ENCODE measurements around the gene DMRT2.

- TF ChIP-seq, protein P1, sequence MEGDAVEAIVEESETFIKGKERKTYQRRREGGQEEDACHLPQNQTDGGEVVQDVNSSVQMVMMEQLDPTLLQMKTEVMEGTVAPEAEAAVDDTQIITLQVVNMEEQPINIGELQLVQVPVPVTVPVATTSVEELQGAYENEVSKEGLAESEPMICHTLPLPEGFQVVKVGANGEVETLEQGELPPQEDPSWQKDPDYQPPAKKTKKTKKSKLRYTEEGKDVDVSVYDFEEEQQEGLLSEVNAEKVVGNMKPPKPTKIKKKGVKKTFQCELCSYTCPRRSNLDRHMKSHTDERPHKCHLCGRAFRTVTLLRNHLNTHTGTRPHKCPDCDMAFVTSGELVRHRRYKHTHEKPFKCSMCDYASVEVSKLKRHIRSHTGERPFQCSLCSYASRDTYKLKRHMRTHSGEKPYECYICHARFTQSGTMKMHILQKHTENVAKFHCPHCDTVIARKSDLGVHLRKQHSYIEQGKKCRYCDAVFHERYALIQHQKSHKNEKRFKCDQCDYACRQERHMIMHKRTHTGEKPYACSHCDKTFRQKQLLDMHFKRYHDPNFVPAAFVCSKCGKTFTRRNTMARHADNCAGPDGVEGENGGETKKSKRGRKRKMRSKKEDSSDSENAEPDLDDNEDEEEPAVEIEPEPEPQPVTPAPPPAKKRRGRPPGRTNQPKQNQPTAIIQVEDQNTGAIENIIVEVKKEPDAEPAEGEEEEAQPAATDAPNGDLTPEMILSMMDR (IDR thresholded peaks at IDR 0.05; ENCODE audit: low read depth, low read length, missing input control): no peak
- TF ChIP-seq, protein P2, sequence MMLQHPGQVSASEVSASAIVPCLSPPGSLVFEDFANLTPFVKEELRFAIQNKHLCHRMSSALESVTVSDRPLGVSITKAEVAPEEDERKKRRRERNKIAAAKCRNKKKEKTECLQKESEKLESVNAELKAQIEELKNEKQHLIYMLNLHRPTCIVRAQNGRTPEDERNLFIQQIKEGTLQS (IDR thresholded peaks at IDR 0.05): no peak
- TF ChIP-seq GABPA (IDR thresholded peaks at IDR 0.05 in 1 of 2, conservative IDR thresholded peaks at IDR 0.05 in 1 of 2) (no peak), JUND (IDR thresholded peaks at IDR 0.05) (no peak), HNF4A (conservative IDR thresholded peaks at IDR 0.05) (no peak), FOXA1 (IDR thresholded peaks at IDR 0.05) (no peak), RAD21 (IDR thresholded peaks at IDR 0.05) (no peak), ZBTB33 (IDR thresholded peaks at IDR 0.05) (no peak), TAF1 (conservative IDR thresholded peaks at IDR 0.05) (no peak)
- TF ChIP-seq, protein P3, sequence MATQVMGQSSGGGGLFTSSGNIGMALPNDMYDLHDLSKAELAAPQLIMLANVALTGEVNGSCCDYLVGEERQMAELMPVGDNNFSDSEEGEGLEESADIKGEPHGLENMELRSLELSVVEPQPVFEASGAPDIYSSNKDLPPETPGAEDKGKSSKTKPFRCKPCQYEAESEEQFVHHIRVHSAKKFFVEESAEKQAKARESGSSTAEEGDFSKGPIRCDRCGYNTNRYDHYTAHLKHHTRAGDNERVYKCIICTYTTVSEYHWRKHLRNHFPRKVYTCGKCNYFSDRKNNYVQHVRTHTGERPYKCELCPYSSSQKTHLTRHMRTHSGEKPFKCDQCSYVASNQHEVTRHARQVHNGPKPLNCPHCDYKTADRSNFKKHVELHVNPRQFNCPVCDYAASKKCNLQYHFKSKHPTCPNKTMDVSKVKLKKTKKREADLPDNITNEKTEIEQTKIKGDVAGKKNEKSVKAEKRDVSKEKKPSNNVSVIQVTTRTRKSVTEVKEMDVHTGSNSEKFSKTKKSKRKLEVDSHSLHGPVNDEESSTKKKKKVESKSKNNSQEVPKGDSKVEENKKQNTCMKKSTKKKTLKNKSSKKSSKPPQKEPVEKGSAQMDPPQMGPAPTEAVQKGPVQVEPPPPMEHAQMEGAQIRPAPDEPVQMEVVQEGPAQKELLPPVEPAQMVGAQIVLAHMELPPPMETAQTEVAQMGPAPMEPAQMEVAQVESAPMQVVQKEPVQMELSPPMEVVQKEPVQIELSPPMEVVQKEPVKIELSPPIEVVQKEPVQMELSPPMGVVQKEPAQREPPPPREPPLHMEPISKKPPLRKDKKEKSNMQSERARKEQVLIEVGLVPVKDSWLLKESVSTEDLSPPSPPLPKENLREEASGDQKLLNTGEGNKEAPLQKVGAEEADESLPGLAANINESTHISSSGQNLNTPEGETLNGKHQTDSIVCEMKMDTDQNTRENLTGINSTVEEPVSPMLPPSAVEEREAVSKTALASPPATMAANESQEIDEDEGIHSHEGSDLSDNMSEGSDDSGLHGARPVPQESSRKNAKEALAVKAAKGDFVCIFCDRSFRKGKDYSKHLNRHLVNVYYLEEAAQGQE (IDR thresholded peaks at IDR 0.05): no peak
These were observed 27.5 kb downstream of the DMRT2 start for GRCh38 chr9:1077616-1078015.
